ENCODE results near the gene SLX4IP. TPM values are rescaled to one million over a fixed set of nuclear protein-coding genes. Genes with fewer than 3 reads are reported as not detected.

SLX4IP gene
- total and polyA plus RNA-seq, 2 donors (not counting 1 experiment from before 2014, with no cell fraction given), result 1.9 to 8.1 TPM

GRCh38 chr20:10652660-10653261 lies 217.7 kb downstream of the SLX4IP start:
- H3K79me2 ChIP-seq (ENCODE audit: control insufficient read depth, insufficient read depth, low read length), result no peaks in the 10 kb centered on the region
- TF ChIP-seq EZH2 (IDR thresholded peaks at IDR 0.05; ENCODE audit: low read length, missing control alignments) (no peak), CTCF (conservative IDR thresholded peaks at IDR 0.05 in 1 of 2, IDR thresholded peaks at IDR 0.05 in 1 of 2; ENCODE audit: low read depth in 1 of 2, low read length in 2 of 2) (no peak)
- H4K20me1 ChIP-seq (ENCODE audit: control insufficient read depth, extremely low read depth, insufficient read depth, low read length), result no peaks in the 10 kb centered on the region
- H3K9me3 ChIP-seq (ENCODE audit: control insufficient read depth, insufficient read depth, low read depth, low read length), result no peaks in the 10 kb centered on the region
- H3K27me3 ChIP-seq (ENCODE audit: control insufficient read depth, insufficient read depth, low read length), result no peaks in the 10 kb centered on the region
- H3K4me1 ChIP-seq (ENCODE audit: control insufficient read depth, extremely low read depth, insufficient read depth, low read length), result peaks cover 23% of the 10 kb centered on the region
- H3K4me2 ChIP-seq (ENCODE audit: extremely low read depth, insufficient read depth, low read length), result peak overlapping the region; percentile 54
- no peak overlapping the region for H2AFZ ChIP-seq (ENCODE audit: low read length)
- H3K36me3 ChIP-seq (ENCODE audit: control insufficient read depth, insufficient read depth, low read length), result peaks cover 5% of the 10 kb centered on the region
- H3K9ac ChIP-seq (ENCODE audit: insufficient read depth, low read length), result no peak overlapping the region
- peak overlapping the region; percentile 54 for H3K27ac ChIP-seq (ENCODE audit: insufficient read depth, low read length)
- H3K4me3 ChIP-seq (replicated peaks in 1 of 4; ENCODE audit: control extremely low read depth in 1 of 4, insufficient read depth in 1 of 4, low read depth in 3 of 4, low read length in 4 of 4), result peak overlapping the region in 1 of 4 experiments; percentile 19
- no peak for DNase-seq (ENCODE audit: low read depth in 2 of 2)

- no peaks in the 10 kb centered on the region for H4K20me1 ChIP-seq (ENCODE audit: control insufficient read depth, extremely low read depth, insufficient read depth, low read length)
- TF ChIP-seq EZH2 (IDR thresholded peaks at IDR 0.05; ENCODE audit: low read length, missing control alignments) (no peak), CTCF (conservative IDR thresholded peaks at IDR 0.05 in 1 of 2, IDR thresholded peaks at IDR 0.05 in 1 of 2; ENCODE audit: low read depth in 1 of 2, low read length in 2 of 2) (no peak)
- no peak overlapping the region for H3K9ac ChIP-seq (ENCODE audit: insufficient read depth, low read length)
- no peaks in the 10 kb centered on the region for H3K27me3 ChIP-seq (ENCODE audit: control insufficient read depth, insufficient read depth, low read length)
- peaks cover 23% of the 10 kb centered on the region for H3K4me1 ChIP-seq (ENCODE audit: control insufficient read depth, extremely low read depth, insufficient read depth, low read length)
- H3K4me3 ChIP-seq (replicated peaks in 1 of 4; ENCODE audit: control extremely low read depth in 1 of 4, insufficient read depth in 1 of 4, low read depth in 3 of 4, low read length in 4 of 4), result peak overlapping the region in 2 of 4 experiments; percentile 23 to 32
- H3K9me3 ChIP-seq (ENCODE audit: control insufficient read depth, insufficient read depth, low read depth, low read length), result no peaks in the 10 kb centered on the region
- H2AFZ ChIP-seq (ENCODE audit: low read length), result no peak overlapping the region
- peak overlapping the region; percentile 70 for H3K4me2 ChIP-seq (ENCODE audit: extremely low read depth, insufficient read depth, low read length)
- H3K27ac ChIP-seq (ENCODE audit: insufficient read depth, low read length), result peak overlapping the region; percentile 54
- H3K36me3 ChIP-seq (ENCODE audit: control insufficient read depth, insufficient read depth, low read length), result peaks cover 5% of the 10 kb centered on the region
- H3K79me2 ChIP-seq (ENCODE audit: control insufficient read depth, insufficient read depth, low read length), result no peaks in the 10 kb centered on the region
- peak; percentile 72 to 97 for DNase-seq (ENCODE audit: low read depth in 2 of 2)
These were observed 218.6 kb downstream of the SLX4IP start for GRCh38 chr20:10653599-10654249.

GRCh38 chr20:10654250-10654610 lies 219.1 kb downstream of the SLX4IP start:
- TF ChIP-seq CTCF (conservative IDR thresholded peaks at IDR 0.05 in 1 of 2, IDR thresholded peaks at IDR 0.05 in 1 of 2; ENCODE audit: low read depth in 1 of 2, low read length in 2 of 2) (no peak), EZH2 (IDR thresholded peaks at IDR 0.05; ENCODE audit: low read length, missing control alignments) (no peak)
- peaks cover 23% of the 10 kb centered on the region for H3K4me1 ChIP-seq (ENCODE audit: control insufficient read depth, extremely low read depth, insufficient read depth, low read length)
- no peak for DNase-seq (ENCODE audit: low read depth in 2 of 2)

More at GRCh38 chr20:10654250-10654610, 219.1 kb downstream of the SLX4IP start:
- H3K36me3 ChIP-seq (ENCODE audit: control insufficient read depth, insufficient read depth, low read length), result peaks cover 7% of the 10 kb centered on the region
- H4K20me1 ChIP-seq (ENCODE audit: control insufficient read depth, extremely low read depth, insufficient read depth, low read length), result no peaks in the 10 kb centered on the region
- no peaks in the 10 kb centered on the region for H3K79me2 ChIP-seq (ENCODE audit: control insufficient read depth, insufficient read depth, low read length)
- no peaks in the 10 kb centered on the region for H3K9me3 ChIP-seq (ENCODE audit: control insufficient read depth, insufficient read depth, low read depth, low read length)
- no peak overlapping the region for H2AFZ ChIP-seq (ENCODE audit: low read length)
- no peak overlapping the region for H3K9ac ChIP-seq (ENCODE audit: insufficient read depth, low read length)
- peak overlapping the region; percentile 36 for H3K4me2 ChIP-seq (ENCODE audit: extremely low read depth, insufficient read depth, low read length)
- peak overlapping the region; percentile 54 for H3K27ac ChIP-seq (ENCODE audit: insufficient read depth, low read length)
- H3K4me3 ChIP-seq (replicated peaks in 1 of 4; ENCODE audit: control extremely low read depth in 1 of 4, insufficient read depth in 1 of 4, low read depth in 3 of 4, low read length in 4 of 4), result no peak overlapping the region
- no peaks in the 10 kb centered on the region for H3K27me3 ChIP-seq (ENCODE audit: control insufficient read depth, insufficient read depth, low read length)
